ENCODE measurements around the gene TMCO6. TPM values are rescaled to one million over a fixed set of nuclear protein-coding genes. Genes with fewer than 3 reads are reported as not detected.
A peak's percentile ranks its signal among the peaks of the same experiment; 100 is the strongest.
"Not testable (repeated sequence)": the region's sequence is repeated elsewhere in the genome, so short reads cannot be mapped to it uniquely, and the experiment has no call there.

Gene TMCO6
- total RNA-seq, 6 experiments from 2014 or later, result 7.3 to 45.5 (median 23.6) TPM

GRCh38 chr5:140642718-140643117, 3.5 kb downstream of the TMCO6 start:
- peak in 1 of 4 donors; percentile 7 for ATAC-seq
- Histone ChIP-seq H3K4me3 (no peak overlapping the region), H3K27me3 (no peaks in the 10 kb centered on the region), H3K36me3 (peaks cover 0 to 34% (median 12%) of the 10 kb centered on the region in 4 donors), H3K27ac (peak overlapping the region in 1 of 3 donors; percentile 69), H3K9me3 (no peaks in the 10 kb centered on the region), H3K4me1 (peaks cover 0 to 35% (median 15%) of the 10 kb centered on the region in 4 donors)
- DNase-seq, result peak in 2 of 3 donors; percentile 77 to 78
- TF ChIP-seq CTCF (IDR thresholded peaks at IDR 0.05) (no peak), POLR2A (IDR thresholded peaks at IDR 0.05) (no peak)
- intact Hi-C loops (cut with DNase I), result no loop called here
- WGBS (ENCODE audit: insufficient coverage, low coverage, low lambda C conversion rate, missing lambda C conversion rate), result 11% methylated on average over 2 of the region's 3 CpGs

GRCh38 chr5:140647042-140647419, 7.8 kb downstream of the TMCO6 start:
- TF ChIP-seq CTCF (IDR thresholded peaks at IDR 0.05) (no peak), POLR2A (IDR thresholded peaks at IDR 0.05) (no peak)
- H3K9me3 ChIP-seq, result no peaks in the 10 kb centered on the region
- ATAC-seq, result peak in 2 of 4 donors; percentile 10 to 15
- H3K4me3 ChIP-seq, result peak overlapping the region; percentile 75 to 95 (median 80)
- H3K4me1 ChIP-seq, result peaks cover 0 to 24% (median 8%) of the 10 kb centered on the region in 4 donors
- whole genome bisulfite sequencing (ENCODE audit: insufficient coverage, low coverage, low lambda C conversion rate, missing lambda C conversion rate), result 2% methylated on average over 19 of the region's 27 CpGs
- H3K27ac ChIP-seq, result peak overlapping the region; percentile 52 to 86 (median 62)
- intact Hi-C loops (cut with DNase I), result no loop called here
- no peaks in the 10 kb centered on the region for H3K27me3 ChIP-seq
- H3K36me3 ChIP-seq, result peaks cover 0 to 53% (median 26%) of the 10 kb centered on the region in 4 donors
- no peak for DNase-seq

GRCh38 chr5:140658870-140659269, 19.6 kb downstream of the TMCO6 start:
- Histone ChIP-seq H3K27ac (no peak overlapping the region), H3K9me3 (no peaks in the 10 kb centered on the region), H3K4me3 (no peak overlapping the region), H3K27me3 (no peaks in the 10 kb centered on the region), H3K36me3 (peaks cover 5 to 91% (median 43%) of the 10 kb centered on the region in 4 donors), H3K4me1 (peaks cover 0 to 2% (median 0%) of the 10 kb centered on the region in 4 donors)
- WGBS (ENCODE audit: insufficient coverage, low coverage, low lambda C conversion rate, missing lambda C conversion rate), result 95% methylated on average over 17 of the region's 17 CpGs
- no peak for TF ChIP-seq POLR2A (IDR thresholded peaks at IDR 0.05)
- TF ChIP-seq CTCF (IDR thresholded peaks at IDR 0.05), result no peak
- no peak for DNase-seq
- intact Hi-C loops (cut with DNase I), result no loop called here
- no peak for ATAC-seq

- ATAC-seq; H3K9me3 ChIP-seq; H3K27ac ChIP-seq; H3K4me3 ChIP-seq; H3K27me3 ChIP-seq; H3K4me1 ChIP-seq; DNase-seq; intact Hi-C loops (cut with DNase I): not testable (repeated sequence)
- H3K36me3 ChIP-seq, result peaks cover 5 to 76% (median 33%) of the 10 kb centered on the region in 4 donors
- WGBS (ENCODE audit: insufficient coverage, low coverage, low lambda C conversion rate, missing lambda C conversion rate), result 89% methylated on average over 6 of the region's 6 CpGs
These were observed 21.1 kb downstream of the TMCO6 start for GRCh38 chr5:140660371-140660770.

GRCh38 chr5:140664030-140664358, 24.7 kb downstream of the TMCO6 start:
- peaks cover 0 to 19% (median 4%) of the 10 kb centered on the region in 4 donors for H3K4me1 ChIP-seq
- intact Hi-C loops (cut with DNase I), result no loop called here
- H3K27ac ChIP-seq, result peak overlapping the region; percentile 54 to 88 (median 73)
- 6% methylated on average over 18 of the region's 18 CpGs for WGBS (ENCODE audit: insufficient coverage, low coverage, low lambda C conversion rate, missing lambda C conversion rate)
- peak overlapping the region; percentile 56 to 84 (median 83) for H3K4me3 ChIP-seq
- peak; percentile 1 to 35 (median 12) for ATAC-seq
- no peaks in the 10 kb centered on the region for H3K27me3 ChIP-seq
- TF ChIP-seq POLR2A (IDR thresholded peaks at IDR 0.05), result no peak
- no peak for TF ChIP-seq CTCF (IDR thresholded peaks at IDR 0.05)
- H3K9me3 ChIP-seq, result no peaks in the 10 kb centered on the region
- DNase-seq, result peak in 1 of 3 donors; percentile 27
- peaks cover 0 to 52% (median 20%) of the 10 kb centered on the region in 4 donors for H3K36me3 ChIP-seq
